ENCODE results near the gene STKLD1. TPM values are rescaled to one million over a fixed set of nuclear protein-coding genes. Genes with fewer than 3 reads are reported as not detected.
A peak's percentile ranks its signal among the peaks of the same experiment; 100 is the strongest.

Gene STKLD1
- total RNA-seq, 4 donors from 2014 or later: 0.94 TPM; not detected in 3

DNA sequence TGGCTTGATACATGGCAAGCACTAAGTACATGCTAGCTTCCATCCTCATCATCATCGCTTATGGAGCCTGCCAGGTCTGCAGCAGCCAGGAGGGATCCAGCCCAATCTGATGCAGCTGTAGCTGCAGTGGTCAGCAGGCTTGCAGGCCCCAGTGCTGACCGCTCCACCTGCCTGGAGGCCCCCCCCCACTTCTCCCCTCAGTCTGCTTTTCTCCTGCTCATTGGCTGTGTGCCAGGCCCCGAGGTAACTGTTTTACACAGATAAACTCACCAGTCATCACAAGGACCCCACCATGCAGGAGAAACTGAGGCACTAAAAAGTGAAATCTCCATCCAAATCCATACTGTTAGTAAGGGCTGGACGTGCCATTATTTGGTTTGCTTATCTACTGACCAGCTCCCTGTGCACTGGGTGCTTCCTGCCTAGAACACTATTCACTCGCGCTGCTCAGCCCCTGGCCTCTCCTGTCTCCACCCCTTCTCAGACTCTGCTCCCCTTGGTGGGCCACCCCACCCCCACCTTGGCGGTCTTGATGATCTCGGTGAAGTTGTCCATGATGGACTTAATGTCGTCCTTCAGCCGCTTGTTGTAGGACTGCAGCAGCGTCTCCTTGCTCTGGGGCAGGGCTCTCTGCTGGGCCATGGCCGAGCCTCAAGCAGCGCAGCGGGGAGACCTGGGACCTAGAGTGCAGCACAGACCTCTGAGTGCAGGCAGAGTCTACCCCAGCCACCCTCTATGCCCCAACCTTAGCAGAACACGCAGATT, 30.0 kb upstream of the STKLD1 start:
- no peak for TF ChIP-seq POLR2A (IDR thresholded peaks at IDR 0.05)
- TF ChIP-seq, protein P1, sequence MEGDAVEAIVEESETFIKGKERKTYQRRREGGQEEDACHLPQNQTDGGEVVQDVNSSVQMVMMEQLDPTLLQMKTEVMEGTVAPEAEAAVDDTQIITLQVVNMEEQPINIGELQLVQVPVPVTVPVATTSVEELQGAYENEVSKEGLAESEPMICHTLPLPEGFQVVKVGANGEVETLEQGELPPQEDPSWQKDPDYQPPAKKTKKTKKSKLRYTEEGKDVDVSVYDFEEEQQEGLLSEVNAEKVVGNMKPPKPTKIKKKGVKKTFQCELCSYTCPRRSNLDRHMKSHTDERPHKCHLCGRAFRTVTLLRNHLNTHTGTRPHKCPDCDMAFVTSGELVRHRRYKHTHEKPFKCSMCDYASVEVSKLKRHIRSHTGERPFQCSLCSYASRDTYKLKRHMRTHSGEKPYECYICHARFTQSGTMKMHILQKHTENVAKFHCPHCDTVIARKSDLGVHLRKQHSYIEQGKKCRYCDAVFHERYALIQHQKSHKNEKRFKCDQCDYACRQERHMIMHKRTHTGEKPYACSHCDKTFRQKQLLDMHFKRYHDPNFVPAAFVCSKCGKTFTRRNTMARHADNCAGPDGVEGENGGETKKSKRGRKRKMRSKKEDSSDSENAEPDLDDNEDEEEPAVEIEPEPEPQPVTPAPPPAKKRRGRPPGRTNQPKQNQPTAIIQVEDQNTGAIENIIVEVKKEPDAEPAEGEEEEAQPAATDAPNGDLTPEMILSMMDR (IDR thresholded peaks at IDR 0.05): no peak

DNA sequence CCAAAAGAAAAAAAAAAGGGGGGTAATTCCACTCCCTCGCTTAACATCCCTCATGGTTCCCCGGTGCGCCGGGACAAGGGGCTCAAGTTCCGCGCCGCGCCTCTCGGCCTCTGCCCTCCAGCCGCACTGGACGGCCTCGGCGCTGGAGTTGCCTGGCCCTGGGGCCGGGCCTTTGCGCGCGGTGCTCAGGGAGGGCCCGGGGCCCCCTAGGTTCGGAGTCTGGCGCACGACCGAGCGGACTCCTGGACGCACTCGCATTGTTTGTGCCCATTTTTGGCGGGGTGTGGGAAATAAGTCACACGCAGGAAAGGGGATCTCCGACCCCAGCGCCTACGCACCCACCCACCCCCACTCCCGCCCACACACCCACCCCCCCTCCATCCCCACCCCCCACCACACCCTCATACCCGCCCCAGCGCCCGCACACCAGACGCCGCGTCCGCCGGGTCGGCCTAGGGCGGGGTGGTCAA, 28.6 kb upstream of the STKLD1 start:
- H3K4me1 ChIP-seq: peaks cover 0 to 28% (median 23%) of the 10 kb centered on the region in 4 donors
- peak in 1 of 3 donors; percentile 73 for DNase-seq
- peaks cover 0 to 68% (median 3%) of the 10 kb centered on the region in 3 donors for H3K36me3 ChIP-seq
- H3K27ac ChIP-seq: peak overlapping the region; percentile 87 to 92 (median 90)
- TF ChIP-seq, protein P1 (IDR thresholded peaks at IDR 0.05): peak in 1 of 6 experiments; percentile 13
- no peak for TF ChIP-seq POLR2A (IDR thresholded peaks at IDR 0.05)
- H3K27me3 ChIP-seq: no peaks in the 10 kb centered on the region
- no peaks in the 10 kb centered on the region for H3K9me3 ChIP-seq
- peak overlapping the region; percentile 84 to 99 (median 94) for H3K4me3 ChIP-seq

More for the DNA sequence above, 30.0 kb upstream of the STKLD1 start:
- Histone ChIP-seq H3K9me3 (no peaks in the 10 kb centered on the region), H3K4me1 (peaks cover 0 to 34% (median 25%) of the 10 kb centered on the region in 4 donors), H3K27ac (peak overlapping the region; percentile 87 to 92 (median 90)), H3K4me3 (peak overlapping the region; percentile 84 to 99 (median 94)), H3K27me3 (no peaks in the 10 kb centered on the region), H3K36me3 (peaks cover 0 to 68% (median 3%) of the 10 kb centered on the region in 3 donors)
- DNase-seq: peak in 1 of 3 donors; percentile 40

DNA sequence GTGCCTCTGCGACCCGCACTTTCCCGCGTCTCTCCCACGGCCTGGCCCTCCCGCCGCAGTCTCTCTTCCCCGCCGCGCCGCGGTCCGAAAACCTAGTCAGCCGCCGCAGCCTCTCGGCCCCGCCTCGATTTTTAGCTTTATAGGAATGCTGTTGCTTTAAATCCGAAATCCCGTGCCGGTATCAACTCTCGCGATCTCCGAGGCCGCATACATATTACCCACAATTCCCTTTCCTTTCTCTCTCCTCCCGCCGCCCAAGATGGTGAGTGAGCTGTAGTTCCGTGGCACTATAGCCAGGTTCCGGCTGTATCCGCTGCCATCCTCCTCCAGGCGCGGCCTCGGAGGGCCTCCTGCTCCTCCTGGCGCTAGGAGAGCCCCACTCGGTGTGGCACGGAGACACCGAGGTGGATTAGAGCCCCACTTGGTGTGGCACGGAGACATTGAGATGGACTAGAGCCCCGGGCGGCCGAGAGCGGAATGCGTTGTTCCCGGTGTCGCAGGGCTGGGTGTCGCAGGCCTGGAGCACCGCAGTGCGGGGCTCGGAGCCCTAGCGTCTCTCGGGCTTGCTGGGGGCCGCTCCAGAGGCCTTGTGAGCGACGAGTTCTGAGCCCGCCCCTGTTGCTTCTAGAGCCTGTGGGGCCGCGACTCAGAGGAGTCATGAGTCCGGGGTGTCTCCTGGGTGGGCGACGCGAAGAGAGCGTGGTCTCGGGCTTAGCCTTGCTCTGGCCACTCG, 28.0 kb upstream of the STKLD1 start, which contains the start of the genes MED22 and RPL7A:
MED22 (minus strand) TSS at position 147 of the 733 bp plus-strand sequence. CDS start 1,469 bp downstream, outside the sequence.
RPL7A (plus strand) TSS at position 234 of the 733 bp plus-strand sequence; CDS start at position 260, 26 bp downstream.
- TF ChIP-seq POLR2A (IDR thresholded peaks at IDR 0.05): peak; percentile 82
- TF ChIP-seq, protein P1 (IDR thresholded peaks at IDR 0.05): peak in 5 of 6 experiments; percentile 6 to 37 (median 30)
- DNase-seq: peak; percentile 90 to 98 (median 94)
- Histone ChIP-seq H3K9me3 (no peaks in the 10 kb centered on the region), H3K27ac (peak within 1 kb of the TSS; percentile 87 to 92 (median 90)), H3K27me3 (no peaks in the 10 kb centered on the region), H3K4me1 (peaks cover 0 to 28% (median 22%) of the 10 kb centered on the region in 4 donors), H3K4me3 (peak within 1 kb of the TSS; percentile 84 to 99 (median 94)), H3K36me3 (peaks cover 0 to 68% (median 3%) of the 10 kb centered on the region in 3 donors)

DNA sequence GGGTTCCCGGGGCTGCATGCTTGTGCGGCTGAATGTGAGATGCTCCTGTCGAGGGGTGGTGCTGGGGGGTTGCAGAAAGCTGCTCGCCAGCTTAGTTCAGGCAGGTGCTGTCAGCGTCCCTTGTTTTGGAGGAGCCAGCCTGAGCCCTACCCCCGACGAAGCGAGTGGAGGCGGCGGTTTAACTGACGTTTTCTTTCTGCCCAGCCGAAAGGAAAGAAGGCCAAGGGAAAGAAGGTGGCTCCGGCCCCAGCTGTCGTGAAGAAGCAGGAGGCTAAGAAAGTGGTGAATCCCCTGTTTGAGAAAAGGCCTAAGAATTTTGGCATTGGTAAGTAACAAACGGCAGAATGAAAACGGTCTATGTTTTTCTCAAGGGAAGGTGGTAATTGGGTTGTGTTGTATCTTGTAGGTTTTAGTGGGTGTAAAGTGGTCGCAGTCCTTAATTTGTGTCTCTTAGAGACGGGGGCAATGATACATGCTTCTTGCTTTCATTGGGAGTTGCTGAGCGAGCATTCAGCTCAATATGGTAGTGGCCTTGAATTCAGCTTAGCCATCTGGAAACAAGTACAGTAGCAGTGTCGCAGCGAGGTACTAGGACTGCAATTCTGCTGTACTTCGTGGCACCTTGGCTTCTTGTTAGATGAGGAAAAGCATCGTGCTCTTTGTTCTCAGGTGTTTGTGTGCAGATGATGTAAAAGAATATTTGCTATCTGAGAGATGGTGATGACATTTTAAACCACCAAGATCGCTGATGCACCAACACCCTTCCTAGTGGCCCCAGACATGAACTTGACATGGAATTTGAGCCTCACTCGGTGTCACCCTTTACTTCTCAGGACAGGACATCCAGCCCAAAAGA, 27.2 kb upstream of the STKLD1 start:
- Histone ChIP-seq H3K27me3 (no peaks in the 10 kb centered on the region), H3K36me3 (peaks cover 0 to 68% (median 3%) of the 10 kb centered on the region in 3 donors), H3K4me1 (peaks cover 0 to 28% (median 22%) of the 10 kb centered on the region in 4 donors), H3K4me3 (peak overlapping the region; percentile 84 to 99 (median 94)), H3K9me3 (no peaks in the 10 kb centered on the region), H3K27ac (peak overlapping the region; percentile 87 to 92 (median 90))
- no peak for DNase-seq
- TF ChIP-seq POLR2A (IDR thresholded peaks at IDR 0.05): no peak
- TF ChIP-seq, protein P1 (IDR thresholded peaks at IDR 0.05): no peak
